GM15510 (cell line): ENCODE data around the gene SPAAR.

ENCODE experiments used
- POLR2A ChIP-seq: IDR thresholded peaks from 3 replicates; pipeline ENCODE4 v1.6.1; 2011; ENCODE audit warnings: borderline replicate concordance; ENCODE audit not compliant: insufficient read length; ENCODE audit errors: extremely low read depth

The SPAAR gene

GRCh38 chr9:35951736-35952135, 42.4 kb downstream of the SPAAR start:
- TF ChIP-seq POLR2A, result no peak

DNA sequence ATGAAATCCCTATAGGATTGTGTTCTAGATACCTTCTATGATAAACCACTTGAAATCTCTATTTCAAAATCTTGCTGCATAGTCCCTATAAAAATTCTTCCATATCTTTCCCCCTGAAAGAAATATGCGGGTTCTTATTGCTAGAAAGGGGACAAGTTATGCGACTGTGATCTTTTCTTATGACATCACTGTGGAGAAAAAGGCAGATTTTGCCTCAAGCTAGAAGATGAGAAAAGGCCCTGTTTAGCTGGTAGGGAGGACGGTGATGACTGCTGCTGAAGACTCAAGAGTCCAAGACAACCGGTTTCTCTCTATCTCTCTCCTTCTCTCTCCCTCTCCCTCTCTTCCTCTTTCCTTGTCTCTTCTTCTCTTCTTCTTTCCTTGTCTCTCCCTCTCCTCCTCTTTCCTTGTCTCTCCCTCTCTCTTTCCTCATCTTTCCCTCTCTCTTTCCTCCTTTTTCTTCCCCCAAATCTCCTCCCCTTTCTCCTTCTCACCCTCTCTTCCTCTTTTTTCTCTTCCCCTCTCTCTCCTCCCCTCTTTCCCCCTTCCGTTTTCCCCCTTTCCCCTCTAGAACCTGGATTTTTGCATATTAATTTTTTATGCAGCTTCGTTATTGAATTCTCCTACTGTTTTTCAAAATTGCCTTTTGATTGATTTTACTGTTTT, 43.4 kb downstream of the SPAAR start:
- TF ChIP-seq POLR2A, result no peak

DNA sequence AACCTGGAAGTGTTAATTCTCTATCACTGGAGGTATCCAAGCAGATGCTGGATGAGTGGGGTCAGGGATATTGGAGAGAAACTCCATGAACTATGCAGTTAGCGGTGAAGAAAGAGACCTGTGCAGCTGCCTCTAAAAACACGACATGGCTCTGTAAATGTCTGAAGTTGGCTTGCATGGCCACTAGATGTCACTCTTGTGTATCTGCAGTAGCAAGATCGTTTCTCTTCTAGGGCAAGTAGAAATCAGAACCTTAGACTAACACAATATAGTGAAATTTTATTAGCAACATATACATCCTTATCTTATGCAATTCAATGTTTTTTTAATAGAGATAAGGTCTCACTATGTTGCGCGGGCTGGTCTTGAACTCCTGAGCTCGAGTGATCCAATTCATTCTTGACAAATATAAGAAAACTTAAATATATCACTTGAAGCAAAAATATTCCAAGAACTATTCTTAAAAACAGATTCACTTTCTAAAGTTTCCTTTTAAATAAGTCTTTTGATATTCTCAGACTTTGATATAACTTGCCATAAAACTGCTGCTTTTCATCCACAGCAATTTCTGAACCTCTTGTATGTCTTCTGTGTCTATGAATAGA, 45.8 kb downstream of the SPAAR start:
- TF ChIP-seq POLR2A, result no peak

DNA sequence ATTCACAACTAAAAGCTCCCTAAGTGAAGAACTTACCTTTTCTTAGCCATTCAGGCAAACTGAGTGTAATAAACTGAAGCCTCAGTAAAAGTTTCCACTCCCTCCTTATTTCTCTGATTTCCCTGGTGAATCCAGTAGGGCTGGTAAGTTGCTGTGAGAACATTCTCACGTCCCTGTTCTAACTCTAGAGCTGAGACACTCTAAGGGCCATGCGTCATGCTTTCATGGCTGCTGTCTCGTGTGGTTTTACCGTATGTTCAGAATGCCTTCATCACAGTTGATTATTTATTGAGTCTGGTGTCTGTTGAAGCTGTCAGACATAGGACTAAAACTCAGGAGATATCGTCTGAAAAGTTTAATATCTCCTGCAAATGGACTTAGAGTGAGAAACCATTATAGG, 47.4 kb downstream of the SPAAR start:
- TF ChIP-seq POLR2A, result no peak

- no peak for TF ChIP-seq POLR2A
Observed at GRCh38 chr9:35958104-35958837, 49.0 kb downstream of the SPAAR start, which contains the start of gene OR2S2. Gene OR2S2 (minus strand): TSS chr9:35958154. CDS start chr9:35958098, 56 bp downstream.

- no peak for TF ChIP-seq POLR2A
Observed at GRCh38 chr9:35960039-35960655, 50.9 kb downstream of the SPAAR start.
